PFSK-1 (cell line): ENCODE data around the gene BTNL8. TPM values are rescaled to one million over a fixed set of nuclear protein-coding genes. Genes with fewer than 3 reads are reported as not detected.

Experiments
- FOXP2 ChIP-seq: optimal IDR thresholded peaks from 2 replicates; pipeline ENCODE3; 2011; ENCODE audit warnings: borderline replicate concordance, control low read depth, inconsistent platforms; ENCODE audit not compliant: insufficient read depth; ENCODE audit errors: extremely low read length, extremely low read depth
- POLR2AphosphoS5 ChIP-seq: IDR thresholded peaks from 2 replicates; pipeline ENCODE4 v1.6.1; 2012; ENCODE audit warnings: low read depth, mild to moderate bottlenecking, control low read depth, low read length, moderate library complexity
- REST ChIP-seq, 2 experiments: IDR thresholded peaks; 2 replicates each; pipeline versions ENCODE4 v1.6.1 to v1.8.0; 2011 to 2012; ENCODE audit warnings: low read depth in 2 of 2, low read length in 2 of 2, control low read depth in 1 of 2, inconsistent platforms in 1 of 2, mild to moderate bottlenecking in 1 of 2, moderate library complexity in 1 of 2; ENCODE audit not compliant: insufficient read depth in 1 of 2
- SIN3A ChIP-seq: IDR thresholded peaks from 2 replicates; pipeline ENCODE4 v1.6.1; 2012; ENCODE audit warnings: mild to moderate bottlenecking, low read length, moderate library complexity, borderline replicate concordance; ENCODE audit not compliant: insufficient read depth
- TAF1 ChIP-seq: IDR thresholded peaks from 2 replicates; pipeline ENCODE4 v1.6.1; 2012; ENCODE audit warnings: low read length, control low read depth, borderline replicate concordance; ENCODE audit not compliant: insufficient read depth
- polyA plus RNA-seq: library from polyadenylated mRNA; unstranded; fragments of >200 nt; gene quantifications from one replicate; pipeline ENCODE4 v1.2.1, GENCODE V29; 2012; ENCODE audit warnings: low read depth, missing spikeins; ENCODE audit not compliant: insufficient read length

BTNL8 gene
- polyA plus RNA-seq: not detected

GRCh38 chr5:180898621-180899246, at the start of gene BTNL8:
TSS of gene BTNL8 (plus strand) at chr5:180899159. CDS start at chr5:180899311, 152 bp downstream.
- TF ChIP-seq TAF1: no peak
- no peak for TF ChIP-seq SIN3A
- no peak for TF ChIP-seq REST (IDR thresholded peaks at IDR 0.05; ENCODE audit: insufficient read depth in 1 of 2, low read depth in 2 of 2, low read length in 2 of 2)
- TF ChIP-seq FOXP2: no peak
- no peak for TF ChIP-seq POLR2AphosphoS5

- TF ChIP-seq TAF1 (no peak), REST (IDR thresholded peaks at IDR 0.05; ENCODE audit: insufficient read depth in 1 of 2, low read depth in 2 of 2, low read length in 2 of 2) (no peak), SIN3A (no peak), FOXP2 (no peak), POLR2AphosphoS5 (no peak)
These were observed 49.1 kb upstream of the BTNL8 start for GRCh38 chr5:180849827-180850226.

GRCh38 chr5:180850434-180851078, 48.4 kb upstream of the BTNL8 start:
- TF ChIP-seq REST (IDR thresholded peaks at IDR 0.05; ENCODE audit: insufficient read depth in 1 of 2, low read depth in 2 of 2, low read length in 2 of 2): no peak
- no peak for TF ChIP-seq TAF1
- no peak for TF ChIP-seq POLR2AphosphoS5
- no peak for TF ChIP-seq SIN3A
- TF ChIP-seq FOXP2: no peak

- TF ChIP-seq SIN3A: no peak
- no peak for TF ChIP-seq POLR2AphosphoS5
- no peak for TF ChIP-seq FOXP2
- TF ChIP-seq TAF1: no peak
- no peak for TF ChIP-seq REST (IDR thresholded peaks at IDR 0.05; ENCODE audit: insufficient read depth in 1 of 2, low read depth in 2 of 2, low read length in 2 of 2)
These were observed 46.5 kb upstream of the BTNL8 start for GRCh38 chr5:180852495-180852894.
